Ishikawa (cell line): ENCODE data around the gene TNFRSF8.

Experiments used
- CEBPB ChIP-seq: IDR thresholded peaks from 2 replicates; pipeline ENCODE4 v1.6.1; 2012
- CREB1 ChIP-seq: IDR thresholded peaks from 2 replicates; pipeline ENCODE4 v1.6.1; 2012; ENCODE audit warnings: low read depth
- EGR1 ChIP-seq: IDR thresholded peaks from 2 replicates; pipeline ENCODE4 v1.6.1; 2012
- EP300 ChIP-seq: IDR thresholded peaks from 2 replicates; pipeline ENCODE4 v1.6.1; 2012; ENCODE audit warnings: borderline replicate concordance
- FOXM1 ChIP-seq: IDR thresholded peaks from 2 replicates; pipeline ENCODE4 v1.6.1; 2012; ENCODE audit warnings: low read depth, borderline replicate concordance
- MAX ChIP-seq: IDR thresholded peaks from 2 replicates; pipeline ENCODE4 v1.6.1; 2012
- NFIC ChIP-seq: IDR thresholded peaks from 2 replicates; pipeline ENCODE4 v1.6.1; 2012
- RAD21 ChIP-seq: IDR thresholded peaks from 2 replicates; pipeline ENCODE4 v1.6.1; 2012; ENCODE audit warnings: low read depth
- TAF1 ChIP-seq: IDR thresholded peaks from 2 replicates; pipeline ENCODE4 v1.6.1; 2012; ENCODE audit warnings: low read depth, mild to moderate bottlenecking
- TCF12 ChIP-seq: IDR thresholded peaks from 2 replicates; pipeline ENCODE4 v1.6.1; 2012; ENCODE audit warnings: low read depth
- TEAD4 ChIP-seq: IDR thresholded peaks from 2 replicates; pipeline ENCODE4 v1.6.1; 2012
- YY1 ChIP-seq: IDR thresholded peaks from 2 replicates; pipeline ENCODE4 v1.6.1; 2012; ENCODE audit warnings: low read depth
- ZBTB7A ChIP-seq: IDR thresholded peaks from 2 replicates; pipeline ENCODE4 v1.6.1; 2012; ENCODE audit warnings: low read depth
- TF ChIP-seq, protein P1 (sequence below): IDR thresholded peaks from 2 replicates; pipeline ENCODE4 v1.6.1; 2012
- TF ChIP-seq, protein P2 (sequence below): IDR thresholded peaks from 2 replicates; pipeline ENCODE4 v1.6.1; 2012; ENCODE audit warnings: low read depth, mild to moderate bottlenecking

TNFRSF8 gene

DNA sequence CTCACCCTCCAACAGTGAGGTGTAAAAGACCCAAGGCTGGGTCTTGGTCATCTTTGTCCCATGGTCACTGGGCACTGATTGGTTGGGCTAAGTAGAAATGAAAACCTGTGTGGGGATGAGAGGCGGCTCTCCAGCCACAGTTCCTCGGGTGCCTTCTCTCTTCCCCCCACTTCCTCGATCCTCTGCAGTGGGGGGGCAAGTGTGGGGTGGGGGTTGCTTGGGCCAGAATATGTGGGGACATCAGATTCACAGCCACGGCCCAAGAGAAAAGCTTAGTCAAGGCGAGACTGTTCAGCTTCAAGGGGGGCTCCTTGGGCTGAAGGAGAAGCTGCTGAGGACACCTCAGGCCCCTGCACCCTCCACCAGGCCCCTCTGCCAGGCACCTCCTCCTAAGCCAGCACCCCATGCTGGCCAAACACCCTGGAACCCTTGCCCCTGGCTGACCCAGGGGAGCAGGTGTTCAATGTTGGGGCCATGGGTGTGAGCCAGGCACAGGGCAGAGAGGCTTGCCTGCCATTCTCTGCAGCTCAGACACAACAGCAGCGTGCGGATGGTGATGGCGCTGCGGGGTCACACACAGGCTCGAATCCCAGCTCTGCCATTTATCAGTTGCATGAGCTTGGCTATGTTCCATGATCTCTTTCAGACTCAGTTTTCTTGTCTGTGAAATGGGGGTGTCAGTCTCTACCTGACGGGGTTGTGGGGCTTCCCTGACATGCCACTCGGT, 82.7 kb downstream of the TNFRSF8 start:
- TF ChIP-seq TEAD4 = no peak
- TF ChIP-seq, protein P1, sequence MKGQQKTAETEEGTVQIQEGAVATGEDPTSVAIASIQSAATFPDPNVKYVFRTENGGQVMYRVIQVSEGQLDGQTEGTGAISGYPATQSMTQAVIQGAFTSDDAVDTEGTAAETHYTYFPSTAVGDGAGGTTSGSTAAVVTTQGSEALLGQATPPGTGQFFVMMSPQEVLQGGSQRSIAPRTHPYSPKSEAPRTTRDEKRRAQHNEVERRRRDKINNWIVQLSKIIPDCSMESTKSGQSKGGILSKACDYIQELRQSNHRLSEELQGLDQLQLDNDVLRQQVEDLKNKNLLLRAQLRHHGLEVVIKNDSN = no peak
- no peak for TF ChIP-seq FOXM1
- no peak for TF ChIP-seq TAF1
- TF ChIP-seq CREB1 = no peak
- TF ChIP-seq RAD21 = no peak
- TF ChIP-seq CEBPB = no peak
- TF ChIP-seq TCF12 = no peak
- no peak for TF ChIP-seq ZBTB7A
- TF ChIP-seq, protein P2, sequence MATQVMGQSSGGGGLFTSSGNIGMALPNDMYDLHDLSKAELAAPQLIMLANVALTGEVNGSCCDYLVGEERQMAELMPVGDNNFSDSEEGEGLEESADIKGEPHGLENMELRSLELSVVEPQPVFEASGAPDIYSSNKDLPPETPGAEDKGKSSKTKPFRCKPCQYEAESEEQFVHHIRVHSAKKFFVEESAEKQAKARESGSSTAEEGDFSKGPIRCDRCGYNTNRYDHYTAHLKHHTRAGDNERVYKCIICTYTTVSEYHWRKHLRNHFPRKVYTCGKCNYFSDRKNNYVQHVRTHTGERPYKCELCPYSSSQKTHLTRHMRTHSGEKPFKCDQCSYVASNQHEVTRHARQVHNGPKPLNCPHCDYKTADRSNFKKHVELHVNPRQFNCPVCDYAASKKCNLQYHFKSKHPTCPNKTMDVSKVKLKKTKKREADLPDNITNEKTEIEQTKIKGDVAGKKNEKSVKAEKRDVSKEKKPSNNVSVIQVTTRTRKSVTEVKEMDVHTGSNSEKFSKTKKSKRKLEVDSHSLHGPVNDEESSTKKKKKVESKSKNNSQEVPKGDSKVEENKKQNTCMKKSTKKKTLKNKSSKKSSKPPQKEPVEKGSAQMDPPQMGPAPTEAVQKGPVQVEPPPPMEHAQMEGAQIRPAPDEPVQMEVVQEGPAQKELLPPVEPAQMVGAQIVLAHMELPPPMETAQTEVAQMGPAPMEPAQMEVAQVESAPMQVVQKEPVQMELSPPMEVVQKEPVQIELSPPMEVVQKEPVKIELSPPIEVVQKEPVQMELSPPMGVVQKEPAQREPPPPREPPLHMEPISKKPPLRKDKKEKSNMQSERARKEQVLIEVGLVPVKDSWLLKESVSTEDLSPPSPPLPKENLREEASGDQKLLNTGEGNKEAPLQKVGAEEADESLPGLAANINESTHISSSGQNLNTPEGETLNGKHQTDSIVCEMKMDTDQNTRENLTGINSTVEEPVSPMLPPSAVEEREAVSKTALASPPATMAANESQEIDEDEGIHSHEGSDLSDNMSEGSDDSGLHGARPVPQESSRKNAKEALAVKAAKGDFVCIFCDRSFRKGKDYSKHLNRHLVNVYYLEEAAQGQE = no peak
- no peak for TF ChIP-seq EP300
- TF ChIP-seq NFIC = no peak
- no peak for TF ChIP-seq EGR1
- TF ChIP-seq MAX = no peak
- TF ChIP-seq YY1 = no peak

DNA sequence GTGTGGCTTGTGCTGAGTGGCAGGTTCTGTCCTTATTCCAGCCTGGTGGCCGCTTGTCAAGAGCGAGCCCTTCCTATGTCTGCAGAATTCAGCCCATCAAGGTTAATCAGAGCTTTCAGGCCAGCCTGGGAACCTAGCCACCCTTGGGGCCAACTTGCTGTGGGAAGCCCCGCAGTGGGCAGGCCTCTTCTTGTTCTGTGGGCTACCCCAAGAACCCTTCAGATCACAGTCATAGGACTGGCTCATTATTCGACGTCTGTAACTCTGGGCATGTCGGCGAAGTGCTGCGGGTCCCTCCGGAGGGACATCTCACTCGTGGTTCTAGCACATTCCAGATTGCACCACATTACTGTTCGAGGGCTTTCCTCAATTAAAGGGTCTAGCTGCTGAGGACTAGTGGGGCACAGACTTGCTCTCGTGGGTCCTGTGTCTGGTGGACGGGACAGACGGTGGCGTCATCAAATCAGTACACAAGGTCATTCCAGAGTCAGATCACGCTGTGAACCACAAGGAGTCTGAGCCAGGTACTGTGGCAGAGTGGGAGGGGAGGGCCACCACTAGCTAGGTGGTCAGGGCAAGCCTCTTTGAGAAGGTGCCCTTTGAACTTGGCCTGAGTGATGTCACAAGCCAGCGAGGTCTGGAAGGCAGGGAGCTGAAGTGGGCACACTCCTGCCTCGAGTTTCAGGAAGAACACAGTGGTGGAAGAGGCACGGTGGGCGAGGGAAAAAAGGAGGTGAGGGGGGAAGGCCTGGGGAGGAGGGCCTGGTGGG, 83.4 kb downstream of the TNFRSF8 start:
- TF ChIP-seq ZBTB7A (no peak), YY1 (no peak), CEBPB (no peak), EGR1 (no peak), FOXM1 (no peak), TCF12 (no peak), CREB1 (no peak), TAF1 (no peak), MAX (no peak), NFIC (no peak), TEAD4 (no peak), EP300 (no peak), RAD21 (no peak)
- TF ChIP-seq, protein P2 = no peak
- TF ChIP-seq, protein P1 = no peak

- TF ChIP-seq FOXM1 = no peak
- no peak for TF ChIP-seq TAF1
- no peak for TF ChIP-seq CEBPB
- TF ChIP-seq, protein P1 = no peak
- TF ChIP-seq ZBTB7A = no peak
- TF ChIP-seq, protein P2 = no peak
- no peak for TF ChIP-seq MAX
- TF ChIP-seq TEAD4 = no peak
- TF ChIP-seq EGR1 = no peak
- TF ChIP-seq TCF12 = no peak
- TF ChIP-seq NFIC = no peak
- TF ChIP-seq RAD21 = no peak
- no peak for TF ChIP-seq CREB1
- no peak for TF ChIP-seq EP300
- no peak for TF ChIP-seq YY1
Measured at GRCh38 chr1:12147201-12147701, 84.1 kb downstream of the TNFRSF8 start.
